ENCODE measurements around the gene BBS4. TPM values are rescaled to one million over a fixed set of nuclear protein-coding genes. Genes with fewer than 3 reads are reported as not detected.

BBS4 gene
- total and polyA plus RNA-seq, 9 of the 15 experiments (the other 6 are each of a cell fraction or from before 2014, with no cell fraction given), result 25.1 to 80.7 (median 38.9) TPM

DNA sequence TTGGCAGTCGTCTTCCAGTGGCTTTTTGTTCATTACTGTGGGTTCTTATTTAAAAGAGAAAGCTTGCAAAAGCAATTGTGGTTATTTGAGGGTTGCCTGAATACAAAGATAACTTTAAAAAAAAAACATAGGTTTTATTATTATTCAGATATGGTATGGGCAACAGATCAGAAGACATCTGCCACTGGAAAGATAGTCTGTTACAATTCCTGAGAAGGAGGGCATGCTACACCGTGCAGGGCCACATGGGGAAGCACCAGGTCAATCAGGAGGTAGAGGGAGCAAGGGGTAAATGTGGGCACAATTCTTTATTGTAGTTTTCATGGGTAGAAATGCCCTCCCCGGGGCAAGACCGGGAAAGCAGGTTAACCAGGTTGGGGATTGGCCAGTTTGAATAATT lies 46.5 kb downstream of the BBS4 start:
- POLR2A ChIA-PET, result interaction anchor here (1.6 kb wide), 1 partner anchor 19 kb away, joined by 3 read pairs; no protein-coding TSS in a partner anchor

More for the DNA sequence above, 46.5 kb downstream of the BBS4 start:
- Histone ChIP-seq H3K4me2 (ENCODE audit: insufficient read depth, low read length) (no peak overlapping the region), H2AFZ (ENCODE audit: low read depth, low read length) (no peak overlapping the region), H3K9ac (ENCODE audit: insufficient read depth in 1 of 2, low read depth in 2 of 2, low read length in 2 of 2) (no peak overlapping the region), H4K20me1 (replicated peaks; ENCODE audit: control insufficient read depth, insufficient read depth, low read length) (no peaks in the 10 kb centered on the region), H3K9me1 (ENCODE audit: control insufficient read depth, insufficient read depth, low read length) (no peaks in the 10 kb centered on the region), H3K4me1 (replicated peaks in 1 of 2; ENCODE audit: control insufficient read depth in 2 of 2, insufficient read depth in 2 of 2, low read length in 2 of 2) (peaks cover 0 to 3% of the 10 kb centered on the region in 2 experiments; a peak in 3 of 5 replicates), H3K9me3 (replicated peaks; ENCODE audit: control insufficient read depth, insufficient read depth, low read depth, low read length) (no peaks in the 10 kb centered on the region), H3K27me3 (ENCODE audit: control insufficient read depth in 2 of 2, insufficient read depth in 2 of 2, low read length in 2 of 2) (no peaks in the 10 kb centered on the region), H3K4me3 (no peak overlapping the region), H3K27ac (ENCODE audit: extremely low read depth, low read depth, low read length) (no peak overlapping the region), H3K79me2 (ENCODE audit: control insufficient read depth, insufficient read depth, low read length) (no peaks in the 10 kb centered on the region), H3K36me3 (ENCODE audit: control insufficient read depth, insufficient read depth, low read length) (peaks cover 59% of the 10 kb centered on the region)
- FAIRE-seq, result no peak
- WGBS (ENCODE audit: insufficient coverage, low coverage, missing lambda C conversion rate), result 62% methylated on average over 4 of the region's 4 CpGs
- peak; percentile 65; the same call in 2 of the 3 replicates for ATAC-seq
- CTCF ChIA-PET (ENCODE audit: low intra/inter-chr PET ratio), result no interaction called here
- DNase-seq (ENCODE audit: extremely low read depth in 1 of 4, low spot score in 3 of 4), result no peak
- in situ Hi-C loops (cut with MboI), result no loop called here
- TF ChIP-seq, protein P1, sequence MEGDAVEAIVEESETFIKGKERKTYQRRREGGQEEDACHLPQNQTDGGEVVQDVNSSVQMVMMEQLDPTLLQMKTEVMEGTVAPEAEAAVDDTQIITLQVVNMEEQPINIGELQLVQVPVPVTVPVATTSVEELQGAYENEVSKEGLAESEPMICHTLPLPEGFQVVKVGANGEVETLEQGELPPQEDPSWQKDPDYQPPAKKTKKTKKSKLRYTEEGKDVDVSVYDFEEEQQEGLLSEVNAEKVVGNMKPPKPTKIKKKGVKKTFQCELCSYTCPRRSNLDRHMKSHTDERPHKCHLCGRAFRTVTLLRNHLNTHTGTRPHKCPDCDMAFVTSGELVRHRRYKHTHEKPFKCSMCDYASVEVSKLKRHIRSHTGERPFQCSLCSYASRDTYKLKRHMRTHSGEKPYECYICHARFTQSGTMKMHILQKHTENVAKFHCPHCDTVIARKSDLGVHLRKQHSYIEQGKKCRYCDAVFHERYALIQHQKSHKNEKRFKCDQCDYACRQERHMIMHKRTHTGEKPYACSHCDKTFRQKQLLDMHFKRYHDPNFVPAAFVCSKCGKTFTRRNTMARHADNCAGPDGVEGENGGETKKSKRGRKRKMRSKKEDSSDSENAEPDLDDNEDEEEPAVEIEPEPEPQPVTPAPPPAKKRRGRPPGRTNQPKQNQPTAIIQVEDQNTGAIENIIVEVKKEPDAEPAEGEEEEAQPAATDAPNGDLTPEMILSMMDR (IDR thresholded peaks at IDR 0.05 in 2 of 3, conservative IDR thresholded peaks at IDR 0.05 in 1 of 3; ENCODE audit: insufficient read depth in 2 of 3, low read depth in 1 of 3, low read length in 3 of 3), result 0 out of 6 replicates have a peak, but pooled peaks of 1 of the 3 experiments have one; percentile 3
- no peak for TF ChIP-seq HDAC8 (tag; IDR thresholded peaks at IDR 0.05)
- intact Hi-C loops (cut with micrococcal nuclease), result no loop called here
- BruUV-seq (replicated peaks), result no TSS peak

Data from K562 (cell line).